CD4-positive, alpha-beta T cell treated with Interleukin-17A for 1 hour (primary cell): Measurements from ENCODE around the gene TBC1D10A.

Experiments
- DNase-seq: peaks from one replicate; pipeline ENCODE4 v3.0.0-alpha.2; 2020

TBC1D10A gene

GRCh38 chr22:30326706-30327362, at the start of gene TBC1D10A:
Gene TBC1D10A (minus strand): TSS chr22:30326941. CDS start chr22:30326881, 60 bp downstream.
- peak; percentile 95 for DNase-seq

- no peak for DNase-seq
Observed at GRCh38 chr22:30375312-30375849, 48.6 kb upstream of the TBC1D10A start.

- no peak for DNase-seq
Observed at GRCh38 chr22:30373331-30374325, 46.9 kb upstream of the TBC1D10A start.

GRCh38 chr22:30372915-30373314, 46.2 kb upstream of the TBC1D10A start:
- no peak for DNase-seq

GRCh38 chr22:30371981-30372380, 45.2 kb upstream of the TBC1D10A start:
- no peak for DNase-seq

GRCh38 chr22:30371321-30371720, 44.6 kb upstream of the TBC1D10A start:
- DNase-seq, result no peak

GRCh38 chr22:30370641-30371230, 44.0 kb upstream of the TBC1D10A start:
- DNase-seq, result no peak

GRCh38 chr22:30368420-30368819, 41.7 kb upstream of the TBC1D10A start:
- DNase-seq, result no peak

GRCh38 chr22:30365891-30366290, 39.1 kb upstream of the TBC1D10A start:
- no peak for DNase-seq

GRCh38 chr22:30362651-30363281, 36.0 kb upstream of the TBC1D10A start:
- no peak for DNase-seq

GRCh38 chr22:30361916-30362650, 35.3 kb upstream of the TBC1D10A start:
- DNase-seq, result no peak

- no peak for DNase-seq
Observed at GRCh38 chr22:30358541-30358940, 31.8 kb upstream of the TBC1D10A start.

GRCh38 chr22:30357650-30358215, 31.0 kb upstream of the TBC1D10A start:
- DNase-seq, result no peak

GRCh38 chr22:30357236-30357570, 30.5 kb upstream of the TBC1D10A start:
- no peak for DNase-seq

GRCh38 chr22:30356449-30357235, 29.9 kb upstream of the TBC1D10A start, which contains the start of the genes CCDC157 and SF3A1:
Gene CCDC157 (plus strand): TSS chr22:30357007. CDS start chr22:30366001, 8,994 bp downstream.
Gene SF3A1 (minus strand): TSS chr22:30356894. CDS start chr22:30356792, 102 bp downstream.
- peak; percentile 86 for DNase-seq

GRCh38 chr22:30354644-30355043, 27.9 kb upstream of the TBC1D10A start:
- DNase-seq, result no peak

GRCh38 chr22:30351226-30351625, 24.5 kb upstream of the TBC1D10A start:
- DNase-seq, result no peak

GRCh38 chr22:30348809-30349208, 22.1 kb upstream of the TBC1D10A start:
- no peak for DNase-seq

GRCh38 chr22:30348404-30348803, 21.7 kb upstream of the TBC1D10A start:
- no peak for DNase-seq

GRCh38 chr22:30347255-30347892, 20.6 kb upstream of the TBC1D10A start:
- no peak for DNase-seq
